Tibial nerve (tissue), 4 donors: Measurements from ENCODE around the gene NT5C1A. TPM values are rescaled to one million over a fixed set of nuclear protein-coding genes. Genes with fewer than 3 reads are reported as not detected.
A peak's percentile ranks its signal among the peaks of the same experiment; 100 is the strongest.

Experiments
- DNase-seq, 2 donors: peaks; one replicate each; pipeline ENCODE4 v3.0.0-alpha.2; 2019; ENCODE audit warnings: low spot score in 2 of 2
- H3K27ac ChIP-seq, 4 donors: fragments of 200-600 bp; sonication (generic) in 3 of 4; one replicate each; pipeline ENCODE4 v1.5.1; 2017 to 2019; ENCODE audit warnings: mild to moderate bottlenecking in 1 of 4
- H3K27me3 ChIP-seq, 2 donors: fragments of 200-600 bp; sonication (generic) in 1 of 2; one replicate each; pipeline versions ENCODE4 v1.5.1 to v1.6.0; 2017 to 2019
- H3K36me3 ChIP-seq, 3 donors: fragments of 200-600 bp; sonication (generic); one replicate each; pipeline ENCODE4 v1.5.1; 2018 to 2019
- H3K4me1 ChIP-seq, 4 donors: fragments of 200-600 bp; sonication (generic) in 3 of 4; one replicate each; pipeline ENCODE4 v1.5.1; 2017 to 2019
- H3K4me3 ChIP-seq, 4 donors: fragments of 200-600 bp; sonication (generic) in 3 of 4; one replicate each; pipeline ENCODE4 v1.5.1; 2017 to 2019; ENCODE audit warnings: mild to moderate bottlenecking in 1 of 4, moderate library complexity in 1 of 4
- H3K9me3 ChIP-seq, 4 donors: fragments of 200-600 bp; sonication (generic) in 3 of 4; one replicate each; pipeline ENCODE4 v1.5.1; 2017 to 2019
- CTCF ChIP-seq, 5 experiments: fragments of 200-600 bp in 3 of 5; fragments of 450-650 bp in 2 of 5; sonication (generic) in 3 of 5; IDR thresholded peaks; one replicate each; pipeline ENCODE4 v1.5.1; 2016 to 2019; ENCODE audit warnings: antibody characterized with exemption in 5 of 5, mild to moderate bottlenecking in 3 of 5, moderate library complexity in 2 of 5
- EP300 ChIP-seq, 2 donors: sonication (generic); formaldehyde crosslinking; IDR thresholded peaks; one replicate each; pipeline ENCODE4 v1.6.1; 2017; ENCODE audit warnings: antibody characterized with exemption in 2 of 2, mild to moderate bottlenecking in 1 of 2
- POLR2A ChIP-seq, 2 donors: fragments of 450-650 bp; IDR thresholded peaks; one replicate each; pipeline ENCODE4 v1.6.1; 2017; ENCODE audit warnings: antibody characterized with exemption in 2 of 2, mild to moderate bottlenecking in 2 of 2, moderate library complexity in 2 of 2
- WGBS, 2 donors: methylation state at CpG; one replicate each; pipeline ENCODE4 v1.1.5; 2018; 5-methylcytosine and 5-hydroxymethylcytosine counted together
- total RNA-seq, 4 donors: library from RNA; depleted of rRNA; stranded (reverse); fragments of >200 nt; gene quantifications; one replicate each; pipeline ENCODE4 v1.1.0, GENCODE V29; 2016

The NT5C1A gene
- total RNA-seq, 4 donors from 2014 or later, result 2.2 TPM; not detected in 3

- peaks cover 5 to 68% of the 10 kb centered on the region in 2 donors for H3K27me3 ChIP-seq
- peaks cover 0 to 22% (median 17%) of the 10 kb centered on the region in 4 donors for H3K4me1 ChIP-seq
- TF ChIP-seq CTCF (IDR thresholded peaks at IDR 0.05) (no peak), POLR2A (IDR thresholded peaks at IDR 0.05) (no peak), EP300 (IDR thresholded peaks at IDR 0.05) (no peak)
- no peaks in the 10 kb centered on the region for H3K9me3 ChIP-seq
- 91 to 95% methylated on average over 1 of the region's 1 CpG for WGBS, 2 donors
- H3K27ac ChIP-seq, result no peak overlapping the region
- DNase-seq, result no peak
- no peaks in the 10 kb centered on the region for H3K36me3 ChIP-seq
- H3K4me3 ChIP-seq, result no peak overlapping the region
These were observed 22.1 kb upstream of the NT5C1A start for GRCh38 chr1:39694026-39694425.

- Histone ChIP-seq H3K36me3 (no peaks in the 10 kb centered on the region), H3K27me3 (peaks cover 5 to 71% of the 10 kb centered on the region in 2 donors), H3K27ac (no peak overlapping the region), H3K4me3 (peak overlapping the region in 2 of 4 donors; percentile 39 to 49), H3K4me1 (peaks cover 0 to 22% (median 17%) of the 10 kb centered on the region in 4 donors), H3K9me3 (no peaks in the 10 kb centered on the region)
- TF ChIP-seq POLR2A (IDR thresholded peaks at IDR 0.05) (no peak), CTCF (IDR thresholded peaks at IDR 0.05) (no peak), EP300 (IDR thresholded peaks at IDR 0.05) (no peak)
- no peak for DNase-seq
- WGBS, 2 donors, result 10 to 11% methylated on average over 46 to 54 of the region's 56 CpGs
These were observed 20.5 kb upstream of the NT5C1A start for GRCh38 chr1:39692152-39693074.

- peaks cover 5 to 76% of the 10 kb centered on the region in 2 donors for H3K27me3 ChIP-seq
- H3K27ac ChIP-seq, result no peak within 1 kb of the TSS
- TF ChIP-seq POLR2A (IDR thresholded peaks at IDR 0.05), result no peak
- no peak for TF ChIP-seq CTCF (IDR thresholded peaks at IDR 0.05)
- TF ChIP-seq EP300 (IDR thresholded peaks at IDR 0.05), result no peak
- WGBS, 2 donors, result 1% methylated on average over 18 to 33 of the region's 47 CpGs
- H3K4me3 ChIP-seq, result peak within 1 kb of the TSS; percentile 4 to 49 (median 30)
- peaks cover 0 to 22% (median 17%) of the 10 kb centered on the region in 4 donors for H3K4me1 ChIP-seq
- H3K36me3 ChIP-seq, result no peaks in the 10 kb centered on the region
- no peaks in the 10 kb centered on the region for H3K9me3 ChIP-seq
- peak; percentile 59 to 66 for DNase-seq
These were observed 19.7 kb upstream of the NT5C1A start, which contains the start of gene HPCAL4 for GRCh38 chr1:39691383-39692151. Gene HPCAL4, minus strand, starts transcription at chr1:39691433. Its CDS starts 6,830 bp downstream, at chr1:39684603.

GRCh38 chr1:39690794-39691382 is 19.0 kb upstream of the NT5C1A start:
- H3K27ac ChIP-seq, result no peak overlapping the region
- no peak for TF ChIP-seq CTCF (IDR thresholded peaks at IDR 0.05)
- peaks cover 0 to 22% (median 17%) of the 10 kb centered on the region in 4 donors for H3K4me1 ChIP-seq
- no peaks in the 10 kb centered on the region for H3K9me3 ChIP-seq
- H3K27me3 ChIP-seq, result peaks cover 5 to 82% of the 10 kb centered on the region in 2 donors
- WGBS, 2 donors, result 15 to 55% methylated on average over 8 to 28 of the region's 28 CpGs
- DNase-seq, result no peak
- peak overlapping the region; percentile 4 to 49 (median 30) for H3K4me3 ChIP-seq
- H3K36me3 ChIP-seq, result no peaks in the 10 kb centered on the region
